HEK293 (cell line): Measurements from ENCODE around the gene SSX2.
"Not testable (repeated sequence)": the region's sequence is repeated elsewhere in the genome, so short reads cannot be mapped to it uniquely, and the experiment has no call there.

Experiments
- ZBTB7A ChIP-seq: fragments of 450-650 bp; formaldehyde crosslinking; IDR thresholded peaks from 2 replicates; pipeline ENCODE4 v1.5.1; 2016; ENCODE audit warnings: low read depth, missing biosample characterization, missing genetic modification characterization
- TF ChIP-seq, protein P1 (sequence below): fragments of 450-650 bp; formaldehyde crosslinking; IDR thresholded peaks from 2 replicates; pipeline ENCODE4 v1.5.1; 2016; ENCODE audit warnings: missing biosample characterization, missing genetic modification characterization

GRCh38 chrX:52648956-52649355, 58.0 kb downstream of the SSX2 start:
- TF ChIP-seq, protein P1, sequence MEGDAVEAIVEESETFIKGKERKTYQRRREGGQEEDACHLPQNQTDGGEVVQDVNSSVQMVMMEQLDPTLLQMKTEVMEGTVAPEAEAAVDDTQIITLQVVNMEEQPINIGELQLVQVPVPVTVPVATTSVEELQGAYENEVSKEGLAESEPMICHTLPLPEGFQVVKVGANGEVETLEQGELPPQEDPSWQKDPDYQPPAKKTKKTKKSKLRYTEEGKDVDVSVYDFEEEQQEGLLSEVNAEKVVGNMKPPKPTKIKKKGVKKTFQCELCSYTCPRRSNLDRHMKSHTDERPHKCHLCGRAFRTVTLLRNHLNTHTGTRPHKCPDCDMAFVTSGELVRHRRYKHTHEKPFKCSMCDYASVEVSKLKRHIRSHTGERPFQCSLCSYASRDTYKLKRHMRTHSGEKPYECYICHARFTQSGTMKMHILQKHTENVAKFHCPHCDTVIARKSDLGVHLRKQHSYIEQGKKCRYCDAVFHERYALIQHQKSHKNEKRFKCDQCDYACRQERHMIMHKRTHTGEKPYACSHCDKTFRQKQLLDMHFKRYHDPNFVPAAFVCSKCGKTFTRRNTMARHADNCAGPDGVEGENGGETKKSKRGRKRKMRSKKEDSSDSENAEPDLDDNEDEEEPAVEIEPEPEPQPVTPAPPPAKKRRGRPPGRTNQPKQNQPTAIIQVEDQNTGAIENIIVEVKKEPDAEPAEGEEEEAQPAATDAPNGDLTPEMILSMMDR (tag by site-specific recombination), result not testable (repeated sequence)
- not testable (repeated sequence) for TF ChIP-seq ZBTB7A (tag by site-specific recombination)
